RWPE2 (cell line): ENCODE results near the gene MSI2.

Experiments
- ATAC-seq: fragments of 200-7000 bp; cut with Tn5 transposase; 3 replicates; pipeline ENCODE4 v1.9.1; 2021; ENCODE audit warnings: low read depth
- DNase-seq: peaks from one replicate; pipeline ENCODE4 v3.0.0-alpha.2; 2020; ENCODE audit warnings: low spot score
- H3K27ac ChIP-seq: fragments of 450-650 bp; 2 replicates; pipeline ENCODE4 v1.5.1; 2017; ENCODE audit warnings: mild to moderate bottlenecking; ENCODE audit not compliant: poor library complexity, severe bottlenecking
- H3K27me3 ChIP-seq: fragments of 250-450 bp; sonication (Bioruptor Pico); 2 replicates; pipeline ENCODE4 v1.5.1; 2021; ENCODE audit warnings: mild to moderate bottlenecking, moderate library complexity; ENCODE audit not compliant: insufficient read depth, poor library complexity, severe bottlenecking
- H3K36me3 ChIP-seq: fragments of 250-450 bp; sonication (Bioruptor Pico); 2 replicates; pipeline ENCODE4 v1.5.1; 2020; ENCODE audit warnings: low read depth, mild to moderate bottlenecking, moderate library complexity
- H3K4me1 ChIP-seq: fragments of 250-450 bp; sonication (Bioruptor Pico); 2 replicates; pipeline ENCODE4 v1.5.1; 2021; ENCODE audit warnings: mild to moderate bottlenecking, moderate library complexity; ENCODE audit not compliant: insufficient read depth, poor library complexity, severe bottlenecking
- H3K4me3 ChIP-seq: fragments of 250-450 bp; sonication (Bioruptor Pico); 2 replicates; pipeline ENCODE4 v1.5.1; 2021; ENCODE audit warnings: mild to moderate bottlenecking, moderate library complexity; ENCODE audit not compliant: severe bottlenecking
- H3K9me3 ChIP-seq: fragments of 250-450 bp; sonication (Bioruptor Pico); 2 replicates; pipeline ENCODE4 v1.5.1; 2021; ENCODE audit warnings: mild to moderate bottlenecking, moderate library complexity; ENCODE audit not compliant: severe bottlenecking
- CTCF ChIP-seq: fragments of 450-650 bp; IDR thresholded peaks from one replicate; pipeline ENCODE4 v1.5.1; 2017; ENCODE audit warnings: mild to moderate bottlenecking, moderate library complexity; ENCODE audit not compliant: poor library complexity, severe bottlenecking

The MSI2 gene

GRCh38 chr17:57490890-57491289 lies 234.6 kb downstream of the MSI2 start:
- H3K4me3 ChIP-seq: no peak overlapping the region
- no peak for ATAC-seq
- no peak overlapping the region for H3K27ac ChIP-seq
- H3K4me1 ChIP-seq: no peaks in the 10 kb centered on the region
- no peaks in the 10 kb centered on the region for H3K27me3 ChIP-seq
- H3K36me3 ChIP-seq: no peaks in the 10 kb centered on the region
- no peak for TF ChIP-seq CTCF
- H3K9me3 ChIP-seq: no peaks in the 10 kb centered on the region
- DNase-seq: no peak

- Histone ChIP-seq H3K27ac (no peak overlapping the region), H3K9me3 (no peaks in the 10 kb centered on the region), H3K27me3 (no peaks in the 10 kb centered on the region), H3K4me3 (no peak overlapping the region), H3K36me3 (no peaks in the 10 kb centered on the region), H3K4me1 (no peaks in the 10 kb centered on the region)
- no peak for TF ChIP-seq CTCF
- no peak for ATAC-seq
- DNase-seq: no peak
These were observed 236.8 kb downstream of the MSI2 start for GRCh38 chr17:57493171-57493570.

GRCh38 chr17:57493625-57494024 lies 237.3 kb downstream of the MSI2 start:
- no peak overlapping the region for H3K27ac ChIP-seq
- DNase-seq (no peak), ATAC-seq (no peak)
- H3K27me3 ChIP-seq: no peaks in the 10 kb centered on the region
- H3K36me3 ChIP-seq: no peaks in the 10 kb centered on the region
- no peak for TF ChIP-seq CTCF
- H3K4me3 ChIP-seq: no peak overlapping the region
- H3K9me3 ChIP-seq: no peaks in the 10 kb centered on the region
- no peaks in the 10 kb centered on the region for H3K4me1 ChIP-seq

GRCh38 chr17:57494443-57494842 lies 238.1 kb downstream of the MSI2 start:
- Histone ChIP-seq H3K36me3 (no peaks in the 10 kb centered on the region), H3K9me3 (no peaks in the 10 kb centered on the region), H3K27ac (no peak overlapping the region), H3K27me3 (no peaks in the 10 kb centered on the region), H3K4me1 (no peaks in the 10 kb centered on the region), H3K4me3 (no peak overlapping the region)
- no peak for DNase-seq
- no peak for ATAC-seq
- TF ChIP-seq CTCF: no peak

DNA sequence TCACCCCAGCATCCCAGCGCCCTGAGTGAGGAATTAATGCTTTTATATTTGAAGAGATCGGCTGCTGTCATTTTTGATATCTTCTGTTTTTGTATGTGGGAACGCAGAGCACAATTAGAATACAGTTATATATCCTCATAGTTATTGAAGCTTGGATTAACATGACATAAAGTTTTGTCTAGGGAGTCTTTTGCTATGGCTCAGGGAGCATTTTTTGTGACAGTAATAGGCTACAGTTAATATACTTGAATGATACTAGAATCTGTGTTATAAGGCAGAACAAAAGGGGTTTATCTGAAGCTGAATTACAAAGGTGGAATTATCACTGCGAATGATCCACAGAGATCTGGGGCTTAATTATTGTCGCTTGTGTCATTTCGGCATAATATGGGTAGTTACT lies 239.4 kb downstream of the MSI2 start:
- H3K36me3 ChIP-seq: no peaks in the 10 kb centered on the region
- no peak overlapping the region for H3K27ac ChIP-seq

More for the DNA sequence above, 239.4 kb downstream of the MSI2 start:
- no peak overlapping the region for H3K4me3 ChIP-seq
- DNase-seq (no peak), ATAC-seq (no peak)
- no peaks in the 10 kb centered on the region for H3K9me3 ChIP-seq
- H3K27me3 ChIP-seq: no peaks in the 10 kb centered on the region
- no peak for TF ChIP-seq CTCF
- H3K4me1 ChIP-seq: no peaks in the 10 kb centered on the region
